WTC11 (cell line): ENCODE measurements around the gene S1PR5. TPM values are rescaled to one million over a fixed set of nuclear protein-coding genes. Genes with fewer than 3 reads are reported as not detected.
"Not testable (repeated sequence)": the region's sequence is repeated elsewhere in the genome, so short reads cannot be mapped to it uniquely, and the experiment has no call there.

Experiments
- ATAC-seq: fragments of 200-7000 bp; cut with Tn5 transposase; 2 replicates; pipeline ENCODE4 v1.10.0; 2021; ENCODE audit warnings: mild to moderate bottlenecking, moderate library complexity
- CTCF ChIA-PET: fragments of 300-600 bp; sonication (Branson Sonifier 250); formaldehyde crosslinking; loops from one replicate; lab custom pipeline; 2021; ENCODE audit warnings: antibody characterized with exemption; lab: Charles Lee
- POLR2A ChIA-PET: fragments of 350-600 bp; sonication (Branson Sonifier 250); formaldehyde crosslinking; loops from one replicate; lab custom pipeline; 2021; ENCODE audit warnings: antibody characterized with exemption; lab: Charles Lee
- DNase-seq: peaks from one replicate; pipeline ENCODE4 v3.0.0; 2021; ENCODE audit warnings: low spot score
- H3K27ac Mint-ChIP-seq: 2 replicates; pipeline ENCODE4 v1.8.0; 2021; ENCODE audit warnings: mixed read lengths
- H3K27me3 Mint-ChIP-seq: 2 replicates; pipeline ENCODE4 v1.8.0; 2021; ENCODE audit warnings: low read depth, mild to moderate bottlenecking, moderate library complexity, mixed read lengths
- H3K36me3 Mint-ChIP-seq: 2 replicates; pipeline ENCODE4 v1.8.0; 2021; ENCODE audit warnings: mixed read lengths
- H3K4me1 Mint-ChIP-seq: 2 replicates; pipeline ENCODE4 v1.8.0; 2022; ENCODE audit warnings: mixed read lengths
- H3K4me3 Mint-ChIP-seq: 2 replicates; pipeline ENCODE4 v1.8.0; 2021; ENCODE audit warnings: mild to moderate bottlenecking, moderate library complexity, mixed read lengths
- H3K9me3 Mint-ChIP-seq: 2 replicates; pipeline ENCODE4 v1.8.0; 2021; ENCODE audit warnings: mixed read lengths
- ARID4B ChIP-seq: sonication (generic); formaldehyde crosslinking; IDR thresholded peaks from 2 replicates; pipeline ENCODE4 v1.8.0; 2023; ENCODE audit warnings: missing genetic modification reagents, mild to moderate bottlenecking, borderline replicate concordance
- E2F5 ChIP-seq: sonication (generic); formaldehyde crosslinking; IDR thresholded peaks from 2 replicates; pipeline ENCODE4 v1.8.1; 2022; ENCODE audit warnings: mild to moderate bottlenecking, moderate library complexity, missing genetic modification reagents
- GABPB1 ChIP-seq: sonication (generic); formaldehyde crosslinking; IDR thresholded peaks from 2 replicates; pipeline ENCODE4 v1.8.1; 2023; ENCODE audit warnings: mild to moderate bottlenecking, missing genetic modification reagents
- GTF2I ChIP-seq: fragments of 250-450 bp; sonication (Bioruptor Pico); conservative IDR thresholded peaks from 2 replicates; pipeline ENCODE4 v1.4.0; 2021; ENCODE audit warnings: mild to moderate bottlenecking
- MXD4 ChIP-seq: fragments of 250-450 bp; sonication (Bioruptor Pico); IDR thresholded peaks from 2 replicates; pipeline ENCODE4 v1.8.0; 2021; ENCODE audit warnings: mild to moderate bottlenecking, moderate library complexity, borderline replicate concordance
- NR3C1 ChIP-seq: sonication (generic); formaldehyde crosslinking; conservative IDR thresholded peaks from 2 replicates; pipeline ENCODE4 v1.8.1; 2023; ENCODE audit warnings: low read depth, mild to moderate bottlenecking, missing genetic modification reagents
- SOX15 ChIP-seq: fragments of 250-450 bp; sonication (Bioruptor Pico); IDR thresholded peaks from 2 replicates; pipeline ENCODE4 v1.9.0; 2021; ENCODE audit warnings: mild to moderate bottlenecking
- STAT6 ChIP-seq: sonication (generic); formaldehyde crosslinking; conservative IDR thresholded peaks from 2 replicates; pipeline ENCODE4 v1.8.1; 2023; ENCODE audit warnings: mild to moderate bottlenecking, low read depth, missing genetic modification reagents, moderate library complexity
- ZMAT4 ChIP-seq: fragments of 250-450 bp; sonication (Bioruptor Pico); IDR thresholded peaks from 2 replicates; pipeline ENCODE4 v1.9.0; 2021; ENCODE audit warnings: mild to moderate bottlenecking
- ZNF121 ChIP-seq: sonication (generic); formaldehyde crosslinking; IDR thresholded peaks from 2 replicates; pipeline ENCODE4 v1.8.0; 2023; ENCODE audit warnings: missing genetic modification reagents
- total RNA-seq: library from RNA; stranded (reverse); gene quantifications from 3 replicates; pipeline ENCODE4 v1.2.3, GENCODE V29; 2021
- TF ChIP-seq, protein P1 (sequence below): sonication (generic); formaldehyde crosslinking; IDR thresholded peaks from 2 replicates; pipeline ENCODE4 v1.8.0; 2023; ENCODE audit warnings: missing genetic modification reagents
- TF ChIP-seq, protein P2 (sequence below): sonication (generic); formaldehyde crosslinking; IDR thresholded peaks from 2 replicates; pipeline ENCODE4 v1.8.0; 2022; ENCODE audit warnings: mild to moderate bottlenecking, missing genetic modification reagents

S1PR5 gene
- total RNA-seq, 1 experiment from 2014 or later: 5.4 TPM

DNA sequence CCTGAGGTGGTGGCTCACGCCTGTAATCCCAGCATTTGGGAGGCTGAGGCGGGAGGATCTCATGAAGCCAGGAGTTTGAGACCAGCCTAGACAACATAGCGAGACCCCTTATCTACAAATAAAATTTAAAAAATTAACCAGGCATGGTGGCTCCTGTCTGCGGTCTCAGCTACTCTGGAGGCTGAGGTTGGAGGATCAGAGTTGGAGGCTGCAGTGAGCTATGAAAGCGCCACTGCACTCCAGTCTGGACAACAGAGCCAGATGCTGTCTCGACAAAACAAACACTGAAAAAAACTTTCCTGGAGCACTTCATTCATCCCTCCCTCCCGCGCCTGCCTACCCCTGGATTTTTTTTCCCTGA, 25.8 kb upstream of the S1PR5 start:
- ATAC-seq (no peak), DNase-seq (no peak)
- peaks cover 9% of the 10 kb centered on the region for H3K27me3 Mint-ChIP-seq
- peak overlapping the region; percentile 93 for H3K27ac Mint-ChIP-seq
- peak overlapping the region; percentile 72 for H3K4me3 Mint-ChIP-seq
- ChIA-PET POLR2A (interaction anchor here (0.6 to 1.0 kb wide), 3 partner anchors 23 to 312 kb away, joined by 3 to 5 read pairs (median 3); partner anchors contain the start of gene KRI1), CTCF (interaction anchor here (0.6 to 5.8 kb wide), 15 partner anchors 9 to 345 kb away, joined by 3 to 51 read pairs (median 5); partner anchors contain the start of genes CDKN2D, KRI1 and QTRT1)
- no peaks in the 10 kb centered on the region for H3K9me3 Mint-ChIP-seq
- peaks cover 6% of the 10 kb centered on the region for H3K36me3 Mint-ChIP-seq
- H3K4me1 Mint-ChIP-seq: peaks cover 4% of the 10 kb centered on the region; the same call in 1 of the 2 replicates
- TF ChIP-seq GTF2I (peak; percentile 69; the same call in 1 of the 2 replicates), GABPB1 (no peak), E2F5 (CRISPR knock-in tag) (no peak), ZNF121 (CRISPR knock-in tag) (0 out of 2 replicates have a peak, but pooled peaks have one; percentile 39), NR3C1 (CRISPR knock-in tag) (no peak), SOX15 (CRISPR knock-in tag) (no peak)
- TF ChIP-seq, protein P1, sequence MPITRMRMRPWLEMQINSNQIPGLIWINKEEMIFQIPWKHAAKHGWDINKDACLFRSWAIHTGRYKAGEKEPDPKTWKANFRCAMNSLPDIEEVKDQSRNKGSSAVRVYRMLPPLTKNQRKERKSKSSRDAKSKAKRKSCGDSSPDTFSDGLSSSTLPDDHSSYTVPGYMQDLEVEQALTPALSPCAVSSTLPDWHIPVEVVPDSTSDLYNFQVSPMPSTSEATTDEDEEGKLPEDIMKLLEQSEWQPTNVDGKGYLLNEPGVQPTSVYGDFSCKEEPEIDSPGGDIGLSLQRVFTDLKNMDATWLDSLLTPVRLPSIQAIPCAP: no peak
- TF ChIP-seq, protein P2, sequence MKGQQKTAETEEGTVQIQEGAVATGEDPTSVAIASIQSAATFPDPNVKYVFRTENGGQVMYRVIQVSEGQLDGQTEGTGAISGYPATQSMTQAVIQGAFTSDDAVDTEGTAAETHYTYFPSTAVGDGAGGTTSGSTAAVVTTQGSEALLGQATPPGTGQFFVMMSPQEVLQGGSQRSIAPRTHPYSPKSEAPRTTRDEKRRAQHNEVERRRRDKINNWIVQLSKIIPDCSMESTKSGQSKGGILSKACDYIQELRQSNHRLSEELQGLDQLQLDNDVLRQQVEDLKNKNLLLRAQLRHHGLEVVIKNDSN (CRISPR knock-in tag): no peak

DNA sequence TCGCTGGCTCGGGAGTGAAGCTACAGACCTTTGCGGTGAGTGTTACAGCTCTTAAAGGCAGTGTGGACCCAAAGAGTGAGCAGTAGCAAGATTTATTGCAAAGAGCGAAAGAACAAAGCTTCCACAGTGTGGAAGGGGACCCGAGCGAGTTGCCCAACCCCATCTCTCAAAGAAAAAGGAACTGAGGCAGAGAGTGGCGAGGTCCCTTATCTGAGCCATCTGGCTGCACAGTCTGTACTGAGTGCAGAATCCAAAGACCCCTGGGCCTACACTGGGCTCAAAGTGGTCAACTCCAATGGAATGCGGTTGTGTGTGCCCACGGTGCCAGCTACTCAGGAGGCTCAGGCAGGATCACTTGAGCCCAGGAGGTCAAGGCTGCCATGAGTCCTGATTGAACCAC, 21.8 kb upstream of the S1PR5 start:
- H3K27me3 Mint-ChIP-seq, H3K4me1 Mint-ChIP-seq, H3K4me3 Mint-ChIP-seq, H3K27ac Mint-ChIP-seq, H3K36me3 Mint-ChIP-seq, ATAC-seq, DNase-seq, POLR2A ChIA-PET, H3K9me3 Mint-ChIP-seq: not testable (repeated sequence)
- CTCF ChIA-PET: interaction anchor here (1.1 kb wide), 1 partner anchor 42 kb away, joined by 3 read pairs; no protein-coding TSS in a partner anchor

DNA sequence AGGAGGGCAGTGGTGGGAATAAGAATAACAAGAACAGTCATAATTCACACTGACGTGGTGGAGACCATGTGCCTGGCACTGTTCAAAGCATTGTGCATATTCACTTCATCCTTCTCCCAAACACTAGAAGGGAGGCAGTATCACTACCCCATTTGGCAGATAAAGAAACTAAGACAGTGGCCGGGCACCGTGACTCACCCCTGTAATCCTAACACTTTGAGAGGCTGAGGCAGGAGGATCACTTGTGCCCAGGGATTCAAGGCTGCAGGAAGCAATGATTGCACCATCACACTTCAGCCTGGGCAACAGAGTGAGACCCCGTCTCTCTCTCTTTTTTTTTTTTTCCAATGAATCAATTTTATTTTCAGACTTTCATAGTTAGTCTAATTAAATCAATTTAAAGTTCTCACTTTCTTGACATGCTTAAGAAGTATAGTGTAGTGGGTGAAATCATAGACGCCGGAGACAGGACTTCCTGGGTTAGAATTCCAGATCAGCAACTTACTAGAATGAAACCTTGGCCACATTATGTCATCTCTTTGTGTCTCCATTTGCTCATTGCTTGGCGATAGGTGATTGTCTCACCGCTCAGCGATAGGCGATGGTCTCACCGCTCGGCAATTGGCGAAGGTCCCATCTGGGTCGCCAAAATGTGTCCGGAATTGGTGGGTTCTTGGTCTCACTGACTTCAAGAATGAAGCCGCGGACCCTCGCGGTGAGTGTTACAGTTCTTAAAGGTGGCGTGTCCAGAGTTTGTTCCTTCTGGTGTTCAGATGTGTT, 21.1 kb upstream of the S1PR5 start:
- H3K27ac Mint-ChIP-seq: no peak overlapping the region
- ChIA-PET CTCF (interaction anchor here (0.6 to 1.1 kb wide), 3 partner anchors 43 to 324 kb away, joined by 3 read pairs; no protein-coding TSS in a partner anchor), POLR2A (no interaction called here)
- peaks cover 2% of the 10 kb centered on the region; the same call in 1 of the 2 replicates for H3K4me1 Mint-ChIP-seq
- H3K27me3 Mint-ChIP-seq: peaks cover 9% of the 10 kb centered on the region
- H3K36me3 Mint-ChIP-seq: no peaks in the 10 kb centered on the region
- DNase-seq (no peak), ATAC-seq (no peak)
- H3K9me3 Mint-ChIP-seq: no peaks in the 10 kb centered on the region
- no peak overlapping the region for H3K4me3 Mint-ChIP-seq
- TF ChIP-seq ZMAT4 (CRISPR knock-in tag) (no peak), MXD4 (no peak), STAT6 (CRISPR knock-in tag) (no peak), ARID4B (CRISPR knock-in tag) (no peak), ZNF121 (CRISPR knock-in tag) (0 out of 2 replicates have a peak, but pooled peaks have one; percentile 2)
